OCI-LY7 (cell line): ENCODE results near the gene TMC5.

Experiments used
- CTCF ChIP-seq: fragments of 200-600 bp; sonication (generic); conservative IDR thresholded peaks from 2 replicates; pipeline ENCODE4 v1.5.1; 2014; ENCODE audit warnings: mild to moderate bottlenecking, antibody characterized with exemption, low read length, moderate library complexity, mixed read lengths
- EZH2phosphoT487 ChIP-seq: fragments of 200-600 bp; sonication (generic); IDR thresholded peaks from 2 replicates; pipeline ENCODE4 v1.6.1; 2018; ENCODE audit warnings: low read depth, borderline replicate concordance, mild to moderate bottlenecking, mixed run types, antibody characterized with exemption, low read length, moderate library complexity, mixed read lengths

- TF ChIP-seq CTCF, result peak; percentile 97
- TF ChIP-seq EZH2phosphoT487, result no peak
Measured at GRCh38 chr16:19375561-19376158, 42.0 kb upstream of the TMC5 start.
